Dedifferentiated amniotic fluid mesenchymal stem cell (primary cell): ENCODE measurements around the gene NRTN.

Experiments used
- DNase-seq: peaks from one replicate; pipeline ENCODE4 v3.0.0-alpha.2; 2016; ENCODE audit errors: extremely low spot score

NRTN gene

GRCh38 chr19:5814852-5815246 is 10.0 kb downstream of the NRTN start:
- DNase-seq = no peak

DNA sequence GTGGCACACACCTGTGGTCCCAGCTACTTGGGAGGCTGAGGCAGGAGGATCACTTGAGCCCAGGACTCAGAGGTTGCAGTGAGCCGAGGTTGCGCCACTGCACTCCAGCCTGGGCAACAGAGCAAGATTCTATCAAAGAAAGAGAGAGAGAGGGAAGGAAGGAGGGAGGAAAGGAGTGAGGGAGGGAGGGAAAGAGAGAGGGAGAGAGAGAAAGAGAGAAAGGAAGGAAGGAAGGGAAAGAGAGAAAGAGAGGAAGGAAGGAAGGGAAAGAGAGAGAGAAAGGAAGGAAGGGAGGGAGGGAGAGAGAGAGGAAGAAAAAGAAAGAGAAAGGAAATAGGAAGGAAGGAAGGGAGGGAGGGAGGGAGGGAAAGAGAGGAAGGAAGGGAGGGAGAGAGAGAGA is 12.4 kb downstream of the NRTN start:
- DNase-seq = no peak

- no peak for DNase-seq
Observed at GRCh38 chr19:5818594-5818993, 13.7 kb downstream of the NRTN start.

DNA sequence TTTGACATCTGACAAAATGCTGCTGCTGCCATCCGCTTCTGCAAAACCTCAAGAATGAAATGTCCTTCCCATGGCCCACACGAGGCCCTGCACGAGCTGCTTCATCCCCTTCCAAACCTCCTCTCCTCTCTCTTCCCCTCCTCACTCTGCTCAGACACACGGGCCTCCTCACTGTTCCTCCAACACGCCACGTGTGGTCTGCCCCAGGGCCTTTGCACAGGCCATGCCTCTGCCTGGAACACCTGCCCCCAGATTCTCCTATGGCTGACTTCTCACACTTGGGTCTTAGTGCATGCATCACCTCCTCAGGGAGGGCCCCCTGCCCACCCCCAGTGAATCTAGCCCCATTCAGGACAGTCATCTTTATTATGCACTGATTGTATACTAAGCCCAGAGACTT is 15.9 kb downstream of the NRTN start:
- no peak for DNase-seq

GRCh38 chr19:5821521-5822180 is 16.8 kb downstream of the NRTN start:
- no peak for DNase-seq

GRCh38 chr19:5822181-5822844 is 17.4 kb downstream of the NRTN start:
- DNase-seq = no peak

DNA sequence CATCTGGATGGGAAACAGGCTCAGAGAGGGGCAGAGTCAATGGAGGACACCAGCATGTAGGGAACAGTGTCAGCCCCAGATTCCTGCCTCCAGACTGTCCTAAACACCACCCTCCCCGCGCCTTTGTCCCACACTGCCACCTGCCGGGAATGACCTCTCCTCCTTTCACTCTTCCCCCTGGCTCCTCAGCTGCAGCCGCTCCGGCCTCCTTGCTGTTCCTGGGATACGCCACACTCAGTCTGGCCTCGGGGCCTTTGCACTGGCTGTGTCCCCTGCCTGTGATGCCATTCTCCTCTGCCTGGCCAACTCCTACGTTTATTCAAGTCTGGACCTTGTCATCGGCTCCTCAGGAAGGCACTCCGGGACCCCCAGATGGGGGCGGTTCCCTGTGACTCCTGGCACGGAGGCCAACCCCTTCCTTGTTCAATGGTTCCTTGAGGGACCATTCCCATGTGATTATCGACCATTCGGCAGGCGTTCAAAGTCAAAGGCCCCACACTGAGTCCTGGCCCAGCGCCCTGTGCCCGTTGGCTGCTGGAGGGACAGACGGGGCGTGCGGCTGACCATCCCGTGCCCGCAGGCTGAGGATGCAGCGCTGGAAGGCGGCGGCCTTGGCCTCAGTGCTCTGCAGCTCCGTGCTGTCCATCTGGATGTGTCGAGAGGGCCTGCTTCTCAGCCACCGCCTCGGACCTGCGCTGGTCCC is 18.9 kb downstream of the NRTN start:
- DNase-seq = no peak

GRCh38 chr19:5824751-5825150 is 19.9 kb downstream of the NRTN start:
- no peak for DNase-seq

GRCh38 chr19:5825178-5825577 is 20.3 kb downstream of the NRTN start:
- DNase-seq = no peak

DNA sequence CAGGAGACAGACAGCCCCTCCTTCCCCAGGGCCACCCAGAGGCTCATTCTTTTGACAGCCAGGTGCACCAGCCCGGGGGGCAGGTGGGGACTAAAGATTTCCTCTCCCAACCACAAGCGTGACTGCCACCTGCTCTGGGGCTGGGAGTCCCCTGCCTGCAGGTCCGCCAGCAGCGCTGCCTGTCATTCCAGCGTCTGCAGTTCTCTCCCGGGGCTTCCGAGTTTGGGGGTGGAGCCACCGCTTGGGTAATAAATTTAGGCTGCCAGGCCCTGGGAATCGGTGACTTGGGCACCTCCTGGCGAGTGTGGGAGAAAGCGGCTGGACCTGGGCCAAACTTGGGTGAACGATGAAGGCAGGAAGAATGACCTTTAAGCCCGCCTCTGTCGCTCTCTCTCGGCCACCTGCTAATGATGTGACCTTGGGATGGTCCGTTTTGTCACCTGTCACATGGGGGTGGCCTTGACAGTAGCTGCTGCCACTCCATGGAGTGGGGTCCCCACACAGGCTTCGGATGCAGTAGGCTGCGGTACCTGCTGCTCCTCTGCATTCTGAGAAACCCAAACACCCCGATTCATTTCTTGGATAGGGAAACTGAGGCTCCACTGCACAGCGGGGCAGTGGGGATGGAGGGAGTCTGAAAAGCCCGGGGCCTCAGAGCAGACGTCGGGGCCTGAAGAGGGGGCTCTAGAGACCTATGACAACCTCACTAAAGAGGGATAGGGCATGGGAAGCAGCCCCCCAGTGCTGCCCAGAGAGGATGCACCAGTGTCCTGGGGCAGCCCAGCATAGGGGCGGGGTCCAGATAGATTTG is 21.9 kb downstream of the NRTN start:
- no peak for DNase-seq

DNA sequence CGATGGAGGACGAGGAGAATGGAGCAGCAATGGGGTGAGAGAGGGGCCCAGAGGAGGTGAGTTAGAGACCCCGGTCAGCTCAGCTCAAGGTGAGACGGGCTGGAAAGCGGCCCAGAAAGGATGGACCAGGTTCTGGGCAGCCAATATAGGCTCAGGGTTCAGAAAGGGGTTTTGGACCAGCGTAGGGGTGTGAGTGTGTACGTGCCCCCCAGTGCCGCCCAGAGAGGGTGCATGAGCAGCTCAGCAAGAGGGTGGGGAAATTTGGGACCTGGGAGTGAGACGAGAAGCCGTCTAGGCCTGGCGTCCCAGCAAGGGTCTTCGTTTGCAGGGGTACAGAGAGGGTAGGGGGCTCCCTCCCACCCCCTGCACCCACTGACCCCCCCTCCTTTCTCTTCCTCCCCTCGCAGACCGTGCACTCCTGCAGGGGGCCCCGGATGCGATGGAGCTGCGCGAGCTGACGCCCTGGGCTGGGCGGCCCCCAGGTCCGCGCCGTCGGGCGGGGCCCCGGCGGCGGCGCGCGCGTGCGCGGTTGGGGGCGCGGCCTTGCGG is 22.5 kb downstream of the NRTN start:
- DNase-seq = no peak

DNA sequence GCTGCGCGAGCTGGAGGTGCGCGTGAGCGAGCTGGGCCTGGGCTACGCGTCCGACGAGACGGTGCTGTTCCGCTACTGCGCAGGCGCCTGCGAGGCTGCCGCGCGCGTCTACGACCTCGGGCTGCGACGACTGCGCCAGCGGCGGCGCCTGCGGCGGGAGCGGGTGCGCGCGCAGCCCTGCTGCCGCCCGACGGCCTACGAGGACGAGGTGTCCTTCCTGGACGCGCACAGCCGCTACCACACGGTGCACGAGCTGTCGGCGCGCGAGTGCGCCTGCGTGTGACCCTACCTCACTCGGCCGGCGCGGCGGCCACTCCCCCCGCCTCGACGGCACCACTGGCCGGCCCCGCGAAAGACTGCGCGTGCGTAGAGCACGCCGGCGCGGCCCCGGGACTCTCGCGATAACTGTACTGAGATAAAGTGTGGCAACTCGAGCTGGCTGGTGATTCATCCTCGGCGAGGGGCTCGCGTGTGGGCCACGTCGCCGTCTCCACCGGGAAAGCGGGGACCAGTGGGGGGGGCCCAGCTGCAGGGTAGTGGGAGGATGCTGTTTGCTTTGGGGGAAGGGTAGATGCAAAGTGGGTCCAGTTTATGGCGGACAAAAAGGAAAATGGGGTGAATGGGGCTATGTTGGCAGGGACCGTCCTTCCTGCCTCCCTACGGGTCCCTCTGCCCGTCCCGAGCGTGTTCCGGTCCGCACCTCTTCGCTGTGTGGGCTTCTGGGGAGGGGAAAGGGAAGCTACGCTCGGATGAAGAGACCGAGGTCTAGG is 23.2 kb downstream of the NRTN start:
- DNase-seq = no peak

DNA sequence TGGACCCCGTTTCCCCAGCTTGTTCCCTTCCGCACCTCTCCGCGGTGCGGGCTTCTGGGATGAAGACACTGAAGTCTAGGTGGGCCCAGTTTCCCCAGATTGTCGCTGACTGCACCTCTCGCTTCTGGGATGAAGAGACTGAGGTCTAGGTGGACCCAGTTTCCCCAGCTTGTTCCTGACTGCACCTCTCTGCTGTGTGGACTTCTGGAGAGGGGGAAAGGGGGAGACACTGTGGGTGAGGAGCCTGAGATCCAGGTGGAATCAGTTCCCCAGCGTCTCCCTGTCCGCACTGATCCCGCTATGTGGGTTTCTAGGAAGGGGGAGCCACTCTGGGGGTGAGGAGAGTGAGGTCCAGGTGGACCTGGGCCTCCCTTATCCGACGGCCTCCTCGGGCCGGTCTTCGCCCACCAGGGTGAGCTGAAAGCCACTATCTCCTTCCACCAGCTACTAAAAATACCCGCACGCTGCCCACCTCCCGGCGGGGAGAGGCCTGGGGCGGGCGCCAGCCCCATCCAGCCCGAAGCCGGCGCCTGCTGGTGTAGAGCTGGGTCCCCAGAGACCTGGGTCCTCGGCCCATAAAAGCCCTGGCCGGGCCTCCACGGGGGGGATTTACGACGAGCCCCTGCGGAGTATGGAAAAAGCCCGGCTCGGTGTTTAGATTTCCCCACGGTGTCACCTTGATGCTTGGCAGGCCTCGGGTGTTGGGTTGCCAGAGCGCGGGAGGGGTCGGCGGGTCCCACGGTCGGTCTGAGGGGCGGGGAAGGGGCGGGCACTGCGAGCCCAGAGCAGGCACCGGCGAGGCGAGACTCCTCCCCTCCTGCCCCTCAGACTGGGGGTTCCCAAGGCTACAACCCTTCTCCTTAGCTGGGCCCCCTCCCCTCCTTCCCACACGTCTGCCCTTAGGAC is 24.0 kb downstream of the NRTN start:
- no peak for DNase-seq

- DNase-seq = no peak
Observed at GRCh38 chr19:5829567-5830310, 24.9 kb downstream of the NRTN start.

- DNase-seq = no peak
Observed at GRCh38 chr19:5831159-5831558, 26.3 kb downstream of the NRTN start.

DNA sequence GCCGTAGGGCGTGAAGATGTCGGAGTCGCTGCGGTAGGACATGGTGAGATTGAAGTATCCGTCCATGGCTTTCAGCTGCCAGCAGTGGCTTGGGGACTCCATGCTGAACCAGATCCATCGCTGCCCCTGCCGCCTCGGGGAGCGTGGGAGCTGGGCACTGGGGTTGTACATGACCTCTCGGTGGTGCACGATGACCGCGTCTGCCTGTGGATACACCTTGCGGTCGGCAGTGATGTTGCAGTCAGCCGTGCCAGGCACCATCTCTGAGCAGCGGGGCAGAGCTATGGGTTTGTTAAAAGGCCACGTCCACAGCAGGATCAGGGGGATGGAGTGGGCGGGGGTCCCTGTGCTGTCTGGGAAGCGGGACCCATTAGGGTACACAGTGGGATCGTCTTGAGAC is 27.2 kb downstream of the NRTN start:
- DNase-seq = no peak

DNA sequence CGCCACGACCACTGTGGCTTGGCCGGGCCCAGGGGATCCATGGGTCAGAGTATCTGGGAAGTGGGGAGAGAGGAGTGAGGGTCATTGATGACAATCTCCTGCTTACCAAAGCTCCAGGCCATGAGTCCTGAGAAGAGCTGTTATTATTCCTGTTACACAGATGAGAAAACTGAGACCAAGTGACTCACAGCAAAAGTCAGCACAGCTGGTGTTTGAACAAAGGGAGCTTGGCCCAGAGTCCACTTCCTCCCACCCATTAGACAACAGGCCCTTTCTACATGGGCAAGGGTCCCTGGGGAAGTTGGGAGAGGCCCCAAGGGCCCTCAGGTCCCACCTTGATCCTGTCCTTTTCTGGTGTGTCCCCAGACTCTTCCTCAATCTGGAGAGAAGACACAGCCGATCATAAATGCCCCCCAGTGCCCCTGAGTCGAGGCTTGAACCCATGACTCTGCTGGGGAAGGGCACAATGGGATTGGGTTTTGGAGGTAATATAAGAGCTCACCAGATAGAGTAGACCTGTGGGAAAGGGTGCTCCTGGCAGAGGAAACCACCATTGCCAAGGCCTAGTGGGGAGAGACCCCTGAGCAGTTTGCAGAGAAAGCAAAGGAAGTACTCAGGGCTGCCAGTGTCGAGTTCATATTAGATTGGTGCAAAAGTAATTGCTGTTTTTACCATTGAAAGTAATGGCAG is 27.8 kb downstream of the NRTN start:
- no peak for DNase-seq

DNA sequence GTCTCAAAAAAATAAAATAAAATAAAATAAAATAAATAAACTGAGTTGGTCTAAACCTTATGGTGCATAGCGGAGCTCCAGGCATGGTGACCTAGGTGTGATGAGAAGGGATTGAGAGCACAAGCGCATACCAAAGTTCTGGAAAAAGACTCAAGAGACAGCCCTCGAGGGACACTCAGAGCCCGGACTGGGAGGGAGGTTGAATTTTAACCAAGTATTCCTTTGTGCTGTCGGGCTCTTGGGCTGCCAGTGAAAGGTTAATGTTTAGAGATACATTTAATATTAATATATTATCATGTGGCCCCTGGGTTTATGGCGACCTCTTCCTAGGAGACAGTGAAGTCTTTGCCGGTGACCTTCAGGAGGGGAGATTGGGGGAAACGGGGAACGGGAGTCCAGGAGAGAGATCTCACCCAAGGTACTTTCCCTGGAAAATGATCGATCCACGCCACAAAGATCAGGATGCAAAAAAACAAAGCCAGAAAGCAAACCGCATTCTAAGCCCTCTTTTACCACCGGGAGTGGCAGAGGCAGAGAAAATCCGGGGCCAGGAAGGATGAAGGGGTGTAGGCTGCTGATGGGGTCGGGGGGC is 33.0 kb downstream of the NRTN start:
- no peak for DNase-seq
